Upper lobe of left lung (tissue), 6 donors: ENCODE measurements around the gene PPP1R13B. TPM values are rescaled to one million over a fixed set of nuclear protein-coding genes. Genes with fewer than 3 reads are reported as not detected.

Experiments
- ATAC-seq, 2 donors: fragments of 200-7000 bp; cut with Tn5 transposase; one replicate each; pipeline ENCODE4 v1.9.1; 2022; ENCODE audit warnings: mild to moderate bottlenecking in 2 of 2, moderate library complexity in 2 of 2; ENCODE audit not compliant: low FRiP score in 2 of 2
- DNase-seq, 2 donors: peaks; one replicate each; pipeline ENCODE4 v3.0.0-alpha.2; 2019 to 2020
- H3K27ac ChIP-seq, 4 donors: fragments of 200-600 bp; sonication (generic); one replicate each; pipeline ENCODE4 v1.5.1; 2016 to 2019
- H3K27me3 ChIP-seq, 4 donors: fragments of 200-600 bp; sonication (generic); one replicate each; pipeline ENCODE4 v1.5.1; 2017 to 2019
- H3K36me3 ChIP-seq, 4 donors: fragments of 200-600 bp; sonication (generic); one replicate each; pipeline ENCODE4 v1.5.1; 2016 to 2019
- H3K4me1 ChIP-seq, 4 donors: fragments of 200-600 bp; sonication (generic); one replicate each; pipeline ENCODE4 v1.5.1; 2018 to 2019
- H3K4me3 ChIP-seq, 4 donors: fragments of 200-600 bp; sonication (generic); one replicate each; pipeline ENCODE4 v1.5.1; 2017 to 2019; ENCODE audit warnings: mild to moderate bottlenecking in 2 of 4, moderate library complexity in 1 of 4
- H3K9me3 ChIP-seq, 4 donors: fragments of 200-600 bp; sonication (generic); one replicate each; pipeline ENCODE4 v1.5.1; 2018 to 2019
- EP300 ChIP-seq, 4 donors: sonication (generic); formaldehyde crosslinking; IDR thresholded peaks; one replicate each; pipeline ENCODE4 v1.5.1; 2017; ENCODE audit warnings: antibody characterized with exemption in 4 of 4, control low read depth in 2 of 4
- POLR2A ChIP-seq, 4 donors: fragments of 450-650 bp; IDR thresholded peaks; one replicate each; pipeline ENCODE4 v1.5.1; 2016 to 2017; ENCODE audit warnings: antibody characterized with exemption in 4 of 4, mild to moderate bottlenecking in 2 of 4
- POLR2AphosphoS5 ChIP-seq, 2 donors: sonication (generic); formaldehyde crosslinking; IDR thresholded peaks; one replicate each; pipeline ENCODE4 v1.5.1; 2017; ENCODE audit warnings: antibody characterized with exemption in 2 of 2
- WGBS, 2 donors: methylation state at CpG; one replicate each; pipeline ENCODE4 v1.1.5; 2017 to 2018; 5-methylcytosine and 5-hydroxymethylcytosine counted together
- total RNA-seq, 6 donors: library from RNA; depleted of rRNA in 4 of 6; stranded (reverse); fragments of >200 nt in 4 of 6; gene quantifications; one replicate each; pipeline versions ENCODE4 v1.1.0 to v1.2.1, GENCODE V29; 2016 to 2021
- TF ChIP-seq, protein P1 (sequence below), 6 experiments: fragments of 450-650 bp in 4 of 6; fragments of 200-600 bp in 2 of 6; sonication (generic) in 2 of 6; IDR thresholded peaks; one replicate each; pipeline ENCODE4 v1.5.1; 2016 to 2019; ENCODE audit warnings: antibody characterized with exemption in 6 of 6
- donor health status: DM: no; HTN: no; CAD: no; lungs with moderate emphysema.
- donor health status: DM: no; HTN: yes; CAD: no; lungs with severe emphysema.

Gene PPP1R13B
- total RNA-seq, 6 donors from 2014 or later = 37.0 to 117 (median 71.1) TPM

- TF ChIP-seq, protein P1, sequence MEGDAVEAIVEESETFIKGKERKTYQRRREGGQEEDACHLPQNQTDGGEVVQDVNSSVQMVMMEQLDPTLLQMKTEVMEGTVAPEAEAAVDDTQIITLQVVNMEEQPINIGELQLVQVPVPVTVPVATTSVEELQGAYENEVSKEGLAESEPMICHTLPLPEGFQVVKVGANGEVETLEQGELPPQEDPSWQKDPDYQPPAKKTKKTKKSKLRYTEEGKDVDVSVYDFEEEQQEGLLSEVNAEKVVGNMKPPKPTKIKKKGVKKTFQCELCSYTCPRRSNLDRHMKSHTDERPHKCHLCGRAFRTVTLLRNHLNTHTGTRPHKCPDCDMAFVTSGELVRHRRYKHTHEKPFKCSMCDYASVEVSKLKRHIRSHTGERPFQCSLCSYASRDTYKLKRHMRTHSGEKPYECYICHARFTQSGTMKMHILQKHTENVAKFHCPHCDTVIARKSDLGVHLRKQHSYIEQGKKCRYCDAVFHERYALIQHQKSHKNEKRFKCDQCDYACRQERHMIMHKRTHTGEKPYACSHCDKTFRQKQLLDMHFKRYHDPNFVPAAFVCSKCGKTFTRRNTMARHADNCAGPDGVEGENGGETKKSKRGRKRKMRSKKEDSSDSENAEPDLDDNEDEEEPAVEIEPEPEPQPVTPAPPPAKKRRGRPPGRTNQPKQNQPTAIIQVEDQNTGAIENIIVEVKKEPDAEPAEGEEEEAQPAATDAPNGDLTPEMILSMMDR (IDR thresholded peaks at IDR 0.05) = no peak
- no peak for TF ChIP-seq POLR2A (IDR thresholded peaks at IDR 0.05)
- Histone ChIP-seq H3K9me3 (no peaks in the 10 kb centered on the region), H3K4me1 (peaks cover 14 to 39% (median 21%) of the 10 kb centered on the region in 4 donors), H3K36me3 (peaks cover 11 to 72% (median 38%) of the 10 kb centered on the region in 4 donors), H3K4me3 (peak overlapping the region in 3 of 4 donors; percentile 1 to 26 (median 14)), H3K27me3 (no peaks in the 10 kb centered on the region), H3K27ac (peak overlapping the region; percentile 61 to 79 (median 77))
- no peak for DNase-seq
- peak in 1 of 2 donors; percentile 42 for ATAC-seq
- 61 to 67% methylated on average over 12 to 27 of the region's 28 CpGs for WGBS, 2 donors
These were observed 141.7 kb downstream of the PPP1R13B start for GRCh38 chr14:103705504-103706284.

DNA sequence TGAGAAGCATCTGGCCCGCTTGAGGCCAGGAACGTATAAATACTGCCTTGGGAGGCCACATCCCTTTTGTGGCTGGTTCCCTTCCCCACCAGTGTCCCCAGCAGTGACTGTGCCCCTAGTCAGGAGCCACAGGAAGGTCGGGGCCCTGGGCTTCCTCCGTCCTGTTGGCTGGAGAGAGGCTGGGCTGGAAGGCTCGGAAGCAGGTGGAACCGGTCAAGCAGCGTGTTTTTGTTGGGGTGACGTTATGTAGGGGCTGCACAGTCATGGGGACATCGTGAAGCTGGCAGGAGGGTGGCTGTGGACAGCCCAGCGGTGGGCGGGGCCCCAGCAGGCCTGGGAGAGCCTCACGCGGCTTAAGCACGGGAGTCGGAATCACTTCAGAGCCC, 142.3 kb downstream of the PPP1R13B start:
- Histone ChIP-seq H3K27me3 (no peaks in the 10 kb centered on the region), H3K4me3 (peak overlapping the region in 3 of 4 donors; percentile 1 to 26 (median 14)), H3K36me3 (peaks cover 11 to 78% (median 41%) of the 10 kb centered on the region in 4 donors), H3K27ac (peak overlapping the region; percentile 61 to 79 (median 77)), H3K9me3 (no peaks in the 10 kb centered on the region), H3K4me1 (peaks cover 14 to 37% (median 20%) of the 10 kb centered on the region in 4 donors)
- WGBS, 2 donors = 40 to 48% methylated on average over 11 to 15 of the region's 15 CpGs
- DNase-seq (peak; percentile 92 to 93), ATAC-seq (peak; percentile 51 to 87)
- peak in 1 of 4 donors; percentile 26 for TF ChIP-seq POLR2A (IDR thresholded peaks at IDR 0.05)
- TF ChIP-seq POLR2AphosphoS5 (IDR thresholded peaks at IDR 0.05) = peak; percentile 20 to 45
- peak in 1 of 4 donors; percentile 41 for TF ChIP-seq EP300 (IDR thresholded peaks at IDR 0.05)
- TF ChIP-seq, protein P1 (IDR thresholded peaks at IDR 0.05) = no peak

GRCh38 chr14:103704708-103705107, 142.7 kb downstream of the PPP1R13B start:
- DNase-seq (peak in 1 of 2 donors; percentile 71), ATAC-seq (no peak)
- peak overlapping the region; percentile 61 to 79 (median 77) for H3K27ac ChIP-seq
- TF ChIP-seq POLR2AphosphoS5 (IDR thresholded peaks at IDR 0.05) = no peak
- TF ChIP-seq EP300 (IDR thresholded peaks at IDR 0.05) = no peak
- TF ChIP-seq, protein P1 (IDR thresholded peaks at IDR 0.05) = no peak
- no peak for TF ChIP-seq POLR2A (IDR thresholded peaks at IDR 0.05)
- H3K27me3 ChIP-seq = no peaks in the 10 kb centered on the region
- H3K36me3 ChIP-seq = peaks cover 11 to 79% (median 45%) of the 10 kb centered on the region in 4 donors
- H3K4me1 ChIP-seq = peaks cover 14 to 37% (median 20%) of the 10 kb centered on the region in 4 donors
- no peak overlapping the region for H3K4me3 ChIP-seq
- no peaks in the 10 kb centered on the region for H3K9me3 ChIP-seq
- 52 to 66% methylated on average over 13 of the region's 13 CpGs for WGBS, 2 donors

GRCh38 chr14:103703433-103704385, 143.7 kb downstream of the PPP1R13B start:
- Histone ChIP-seq H3K27me3 (no peaks in the 10 kb centered on the region), H3K27ac (peak overlapping the region in 1 of 4 donors; percentile 75), H3K36me3 (peaks cover 11 to 83% (median 53%) of the 10 kb centered on the region in 4 donors), H3K9me3 (no peaks in the 10 kb centered on the region), H3K4me1 (peaks cover 17 to 43% (median 23%) of the 10 kb centered on the region in 4 donors), H3K4me3 (no peak overlapping the region)
- ATAC-seq (no peak), DNase-seq (no peak)
- no peak for TF ChIP-seq POLR2A (IDR thresholded peaks at IDR 0.05)
- WGBS, 2 donors = 72 to 75% methylated on average over 23 to 24 of the region's 24 CpGs
